Activated CD8-positive, alpha-beta memory T cell treated with anti-CD3 and anti-CD28 coated beads, Interleukin-2, amount 10 ng/mL, durations not matched to agents 7 days and 5 days (primary cell): ENCODE data around the gene LMO7. TPM values are rescaled to one million over a fixed set of nuclear protein-coding genes. Genes with fewer than 3 reads are reported as not detected.

Source experiments
- ATAC-seq: fragments of 150-1000 bp; cut with Tn5 transposase; one replicate; pipeline ENCODE4 v1.10.0; 2021; ENCODE audit warnings: moderate library complexity
- CTCF ChIA-PET: fragments of 350-600 bp; sonication (Branson Sonifier 250); formaldehyde crosslinking; loops from one replicate; lab custom pipeline; 2021; ENCODE audit warnings: antibody characterized with exemption; lab: Charles Lee
- DNase-seq: peaks from one replicate; pipeline ENCODE4 v3.0.0-alpha.2; 2020
- H3K27ac Mint-ChIP-seq: one replicate; pipeline ENCODE4 v1.8.0; 2021; ENCODE audit warnings: mild to moderate bottlenecking, mixed read lengths
- H3K27me3 Mint-ChIP-seq: one replicate; pipeline ENCODE4 v1.8.0; 2021; ENCODE audit warnings: mixed read lengths
- H3K36me3 Mint-ChIP-seq: one replicate; pipeline ENCODE4 v1.8.0; 2021; ENCODE audit warnings: mild to moderate bottlenecking, mixed read lengths
- H3K4me1 Mint-ChIP-seq: one replicate; pipeline ENCODE4 v1.8.0; 2021; ENCODE audit warnings: mixed read lengths
- H3K4me3 Mint-ChIP-seq: one replicate; pipeline ENCODE4 v1.8.0; 2021; ENCODE audit warnings: mild to moderate bottlenecking, moderate library complexity, mixed read lengths
- H3K9me3 Mint-ChIP-seq: one replicate; pipeline ENCODE4 v1.8.0; 2022; ENCODE audit warnings: low read depth, mixed read lengths
- total RNA-seq, 2 experiments: library from RNA; stranded (reverse); gene quantifications; one replicate each; pipeline ENCODE4 v1.2.3, GENCODE V29; 2021

LMO7 gene
- total RNA-seq, 2 experiments from 2014 or later, result 4.2 to 9.3 TPM

- Mint-ChIP-seq H3K4me3 (no peak overlapping the region), H3K9me3 (no peaks in the 10 kb centered on the region), H3K4me1 (no peaks in the 10 kb centered on the region), H3K27ac (no peak overlapping the region), H3K36me3 (no peaks in the 10 kb centered on the region), H3K27me3 (no peaks in the 10 kb centered on the region)
- DNase-seq, result no peak
- ATAC-seq, result no peak
- CTCF ChIA-PET, result no interaction called here
Observed at GRCh38 chr13:75818179-75818967, 182.2 kb downstream of the LMO7 start.

- no peak for ATAC-seq
- H3K27me3 Mint-ChIP-seq, result no peaks in the 10 kb centered on the region
- no peak overlapping the region for H3K4me3 Mint-ChIP-seq
- no peaks in the 10 kb centered on the region for H3K36me3 Mint-ChIP-seq
- no peaks in the 10 kb centered on the region for H3K4me1 Mint-ChIP-seq
- DNase-seq, result no peak
- CTCF ChIA-PET, result no interaction called here
- no peaks in the 10 kb centered on the region for H3K9me3 Mint-ChIP-seq
- H3K27ac Mint-ChIP-seq, result no peak overlapping the region
Observed at GRCh38 chr13:75818968-75819225, 182.8 kb downstream of the LMO7 start.

DNA sequence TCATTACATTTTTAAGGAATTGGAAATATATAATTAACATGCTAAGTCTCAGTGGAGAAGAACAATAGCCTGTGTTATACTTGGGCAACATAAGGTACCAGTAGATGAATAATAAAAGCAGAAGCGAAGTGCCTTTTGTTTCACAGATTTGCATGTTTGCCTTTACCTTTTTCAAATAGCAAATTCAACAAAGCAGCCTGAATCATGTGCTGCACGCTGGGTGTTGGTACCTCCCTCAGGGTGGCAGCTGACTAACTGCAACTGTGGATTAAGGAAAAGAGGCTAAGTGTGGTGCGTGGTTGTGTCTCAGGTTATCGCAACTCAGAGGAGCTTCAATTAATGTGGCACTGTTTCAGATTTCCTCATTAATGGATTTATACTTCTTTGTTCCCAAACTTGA, 189.0 kb downstream of the LMO7 start:
- CTCF ChIA-PET, result no interaction called here
- no peak overlapping the region for H3K27ac Mint-ChIP-seq

DNA sequence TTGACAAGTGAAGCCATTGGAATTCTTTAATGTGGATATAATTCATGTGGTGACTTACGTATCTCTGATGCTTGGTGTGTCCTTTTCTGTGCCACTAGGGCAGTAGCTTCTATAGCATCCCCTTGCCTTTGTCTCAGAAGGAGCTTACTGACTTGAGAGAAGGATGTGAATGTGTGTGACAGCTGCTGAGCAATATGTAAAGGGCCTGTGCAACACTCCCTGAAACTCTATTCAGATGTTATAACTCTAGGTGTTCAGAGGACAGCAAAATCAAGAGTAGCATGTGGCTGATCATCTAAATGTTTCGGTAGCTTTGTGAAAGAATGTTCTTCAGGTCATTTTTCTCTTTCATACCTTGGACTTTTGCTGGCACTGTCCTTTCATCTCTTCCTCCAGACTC, 189.5 kb downstream of the LMO7 start:
- no peaks in the 10 kb centered on the region for H3K27me3 Mint-ChIP-seq
- ATAC-seq (no peak), DNase-seq (no peak)
- H3K27ac Mint-ChIP-seq, result no peak overlapping the region
- no peaks in the 10 kb centered on the region for H3K4me1 Mint-ChIP-seq
- no peak overlapping the region for H3K4me3 Mint-ChIP-seq
- CTCF ChIA-PET, result no interaction called here
- H3K36me3 Mint-ChIP-seq, result peaks cover 3% of the 10 kb centered on the region
- H3K9me3 Mint-ChIP-seq, result no peaks in the 10 kb centered on the region

More for the DNA sequence above, 189.0 kb downstream of the LMO7 start:
- no peaks in the 10 kb centered on the region for H3K4me1 Mint-ChIP-seq
- ATAC-seq (no peak), DNase-seq (no peak)
- no peaks in the 10 kb centered on the region for H3K9me3 Mint-ChIP-seq
- H3K27me3 Mint-ChIP-seq, result no peaks in the 10 kb centered on the region
- H3K36me3 Mint-ChIP-seq, result peaks cover 3% of the 10 kb centered on the region
- no peak overlapping the region for H3K4me3 Mint-ChIP-seq

DNA sequence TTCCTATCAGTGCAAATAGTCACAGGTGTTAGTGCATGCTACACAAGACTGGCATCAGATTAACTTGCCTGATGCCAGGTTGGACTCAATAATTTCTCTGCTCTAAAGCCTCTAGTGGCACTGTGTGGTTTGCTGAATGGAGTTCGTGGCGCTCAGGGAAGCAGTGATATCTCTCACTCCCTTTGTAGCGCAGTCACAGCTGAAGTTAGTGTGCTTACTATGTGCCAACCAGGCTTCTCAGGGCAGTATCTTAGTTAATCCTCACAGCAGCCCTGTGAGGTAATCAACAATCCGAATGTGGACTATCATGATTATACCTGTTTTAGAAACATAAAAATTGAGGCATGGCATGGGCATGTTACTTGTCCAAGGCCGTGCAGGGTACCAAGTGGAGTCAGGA, 190.3 kb downstream of the LMO7 start:
- H3K4me1 Mint-ChIP-seq, result no peaks in the 10 kb centered on the region
- DNase-seq (no peak), ATAC-seq (no peak)
- H3K27ac Mint-ChIP-seq, result no peak overlapping the region
- H3K9me3 Mint-ChIP-seq, result no peaks in the 10 kb centered on the region
- no peaks in the 10 kb centered on the region for H3K27me3 Mint-ChIP-seq
- no peak overlapping the region for H3K4me3 Mint-ChIP-seq
- CTCF ChIA-PET, result no interaction called here
- H3K36me3 Mint-ChIP-seq, result peaks cover 3% of the 10 kb centered on the region

GRCh38 chr13:75829830-75830229, 193.7 kb downstream of the LMO7 start:
- H3K36me3 Mint-ChIP-seq, result peaks cover 3% of the 10 kb centered on the region
- H3K4me1 Mint-ChIP-seq, result no peaks in the 10 kb centered on the region
- no peaks in the 10 kb centered on the region for H3K9me3 Mint-ChIP-seq
- DNase-seq (no peak), ATAC-seq (no peak)
- no peaks in the 10 kb centered on the region for H3K27me3 Mint-ChIP-seq
- CTCF ChIA-PET, result no interaction called here
- no peak overlapping the region for H3K4me3 Mint-ChIP-seq
- no peak overlapping the region for H3K27ac Mint-ChIP-seq

DNA sequence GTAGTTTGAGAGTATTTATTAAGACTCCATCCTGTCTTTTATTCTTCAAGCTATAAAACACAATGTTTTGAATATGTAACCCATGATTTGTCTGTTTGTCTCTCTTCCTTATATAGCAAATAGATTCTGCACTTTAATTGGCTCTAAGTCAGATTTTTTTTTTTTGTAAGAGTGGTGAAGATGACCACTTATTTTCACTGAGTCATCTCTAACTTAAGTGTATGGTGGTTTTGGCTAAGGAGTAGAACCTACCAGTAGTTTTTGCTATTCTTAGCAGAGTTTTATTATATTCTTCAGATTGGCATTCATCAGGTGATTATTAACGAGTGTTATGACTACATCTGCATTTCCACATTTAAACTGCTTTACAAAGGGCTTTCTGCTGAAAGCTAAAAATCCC, 194.7 kb downstream of the LMO7 start:
- CTCF ChIA-PET, result no interaction called here

GRCh38 chr13:75831389-75831788, 195.3 kb downstream of the LMO7 start:
- ATAC-seq (no peak), DNase-seq (no peak)
- H3K27ac Mint-ChIP-seq, result no peak overlapping the region
- no peaks in the 10 kb centered on the region for H3K27me3 Mint-ChIP-seq
- no peaks in the 10 kb centered on the region for H3K9me3 Mint-ChIP-seq
- no peaks in the 10 kb centered on the region for H3K4me1 Mint-ChIP-seq
- CTCF ChIA-PET, result no interaction called here
- H3K4me3 Mint-ChIP-seq, result no peak overlapping the region
- H3K36me3 Mint-ChIP-seq, result peaks cover 3% of the 10 kb centered on the region

More for the DNA sequence above, 194.7 kb downstream of the LMO7 start:
- DNase-seq, result no peak
- no peaks in the 10 kb centered on the region for H3K27me3 Mint-ChIP-seq
- H3K36me3 Mint-ChIP-seq, result peaks cover 3% of the 10 kb centered on the region
- no peak overlapping the region for H3K4me3 Mint-ChIP-seq
- no peaks in the 10 kb centered on the region for H3K4me1 Mint-ChIP-seq
- no peak for ATAC-seq
- no peaks in the 10 kb centered on the region for H3K9me3 Mint-ChIP-seq
- H3K27ac Mint-ChIP-seq, result no peak overlapping the region

DNA sequence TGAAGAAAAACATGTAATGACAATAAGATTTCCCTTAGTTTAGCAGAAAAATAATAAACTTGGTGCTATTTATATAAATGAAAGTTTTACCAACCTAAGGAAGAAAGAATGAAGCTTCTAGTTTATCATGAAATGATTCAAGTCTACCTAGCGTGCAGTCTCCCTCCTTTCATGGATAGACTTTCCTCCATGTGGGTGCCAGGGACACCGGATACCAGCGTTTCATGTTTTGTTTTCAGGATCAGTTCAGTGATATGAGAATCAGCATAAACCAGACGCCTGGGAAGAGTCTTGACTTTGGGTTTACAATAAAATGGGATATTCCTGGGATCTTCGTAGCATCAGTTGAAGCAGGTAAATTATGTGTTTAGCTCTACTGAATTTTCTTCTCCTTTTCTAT, 196.7 kb downstream of the LMO7 start:
- Mint-ChIP-seq H3K9me3 (no peaks in the 10 kb centered on the region), H3K27me3 (no peaks in the 10 kb centered on the region), H3K4me3 (no peak overlapping the region), H3K36me3 (peaks cover 5% of the 10 kb centered on the region), H3K27ac (no peak overlapping the region), H3K4me1 (no peaks in the 10 kb centered on the region)
- no peak for DNase-seq
- CTCF ChIA-PET, result no interaction called here
- ATAC-seq, result no peak

GRCh38 chr13:75836441-75836840, 200.3 kb downstream of the LMO7 start:
- H3K27ac Mint-ChIP-seq, result no peak overlapping the region
- ATAC-seq (no peak), DNase-seq (no peak)
- H3K4me1 Mint-ChIP-seq, result no peaks in the 10 kb centered on the region
- H3K36me3 Mint-ChIP-seq, result peaks cover 2% of the 10 kb centered on the region
- H3K9me3 Mint-ChIP-seq, result no peaks in the 10 kb centered on the region
- CTCF ChIA-PET, result no interaction called here
- no peaks in the 10 kb centered on the region for H3K27me3 Mint-ChIP-seq
- no peak overlapping the region for H3K4me3 Mint-ChIP-seq

DNA sequence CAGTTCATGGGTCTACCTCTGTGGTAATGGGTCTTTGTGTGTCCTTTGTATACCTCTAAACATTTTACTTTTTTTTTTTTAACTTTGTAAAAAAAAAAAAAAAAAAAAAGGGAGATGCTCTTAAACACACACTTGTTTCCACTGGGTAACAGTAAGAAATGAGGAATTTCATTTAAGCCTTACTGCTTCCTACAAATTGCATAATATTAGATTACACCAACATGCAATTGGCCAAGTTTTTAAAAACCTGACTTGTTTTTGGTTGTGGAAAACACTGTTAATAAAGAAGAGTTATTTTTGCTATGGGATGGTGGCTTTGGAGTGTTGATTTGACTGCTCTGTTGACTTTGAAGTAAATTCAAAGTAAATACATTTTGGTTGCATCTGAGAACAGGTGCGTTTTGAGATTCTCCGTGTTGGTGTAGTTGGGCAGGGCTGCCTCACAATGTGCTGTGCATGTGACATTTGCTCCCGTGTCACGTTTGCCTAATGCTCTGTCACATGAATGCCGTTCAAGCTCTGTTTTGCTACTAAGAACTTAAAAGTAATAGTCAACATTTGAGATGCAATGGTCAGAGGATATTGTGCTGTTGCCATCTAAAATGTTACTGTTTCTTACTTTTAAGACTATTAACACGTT, 202.4 kb downstream of the LMO7 start:
- no peak overlapping the region for H3K4me3 Mint-ChIP-seq
- H3K36me3 Mint-ChIP-seq, result peaks cover 11% of the 10 kb centered on the region
- no peaks in the 10 kb centered on the region for H3K27me3 Mint-ChIP-seq
- H3K4me1 Mint-ChIP-seq, result no peaks in the 10 kb centered on the region
- H3K27ac Mint-ChIP-seq, result no peak overlapping the region
- CTCF ChIA-PET, result no interaction called here
- DNase-seq, result no peak
- no peaks in the 10 kb centered on the region for H3K9me3 Mint-ChIP-seq
- ATAC-seq, result no peak

DNA sequence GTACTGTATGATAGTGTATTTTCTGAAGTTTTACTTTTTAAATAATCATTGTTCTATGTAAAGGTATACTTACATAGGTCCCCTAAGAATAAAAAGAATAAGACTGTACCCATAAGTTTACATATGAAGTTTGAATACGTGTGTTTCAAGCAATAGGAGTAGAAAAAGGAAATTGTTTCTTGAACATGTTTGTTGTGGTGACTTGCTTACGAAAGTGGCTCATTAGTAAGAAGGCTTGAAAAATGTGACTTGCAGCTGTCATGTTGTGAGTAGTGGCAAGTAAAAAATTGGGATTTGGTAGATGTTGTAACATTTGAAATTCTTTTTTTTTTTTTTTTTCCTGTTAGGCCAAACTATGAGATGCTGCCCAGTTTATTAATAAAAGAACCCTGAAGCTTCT, 203.3 kb downstream of the LMO7 start:
- DNase-seq (no peak), ATAC-seq (no peak)
- no peaks in the 10 kb centered on the region for H3K9me3 Mint-ChIP-seq
- H3K4me3 Mint-ChIP-seq, result no peak overlapping the region
- H3K27ac Mint-ChIP-seq, result no peak overlapping the region
- no peaks in the 10 kb centered on the region for H3K4me1 Mint-ChIP-seq
- CTCF ChIA-PET, result no interaction called here
- H3K36me3 Mint-ChIP-seq, result peaks cover 11% of the 10 kb centered on the region
- no peaks in the 10 kb centered on the region for H3K27me3 Mint-ChIP-seq

GRCh38 chr13:75841905-75842304, 205.8 kb downstream of the LMO7 start:
- CTCF ChIA-PET, result interaction anchor here (1.0 kb wide), 1 partner anchor 28 kb away, joined by 4 read pairs; no protein-coding TSS in a partner anchor
- peaks cover 11% of the 10 kb centered on the region for H3K36me3 Mint-ChIP-seq
- H3K27ac Mint-ChIP-seq, result no peak overlapping the region
- H3K4me3 Mint-ChIP-seq, result no peak overlapping the region
- H3K27me3 Mint-ChIP-seq, result no peaks in the 10 kb centered on the region
- H3K9me3 Mint-ChIP-seq, result no peaks in the 10 kb centered on the region
- DNase-seq (no peak), ATAC-seq (no peak)
- no peaks in the 10 kb centered on the region for H3K4me1 Mint-ChIP-seq

- no peak for ATAC-seq
- DNase-seq, result no peak
- no peak overlapping the region for H3K27ac Mint-ChIP-seq
- H3K27me3 Mint-ChIP-seq, result no peaks in the 10 kb centered on the region
- H3K9me3 Mint-ChIP-seq, result no peaks in the 10 kb centered on the region
- H3K36me3 Mint-ChIP-seq, result peaks cover 9% of the 10 kb centered on the region
- H3K4me3 Mint-ChIP-seq, result no peak overlapping the region
- peaks cover 4% of the 10 kb centered on the region for H3K4me1 Mint-ChIP-seq
- CTCF ChIA-PET, result no interaction called here
Observed at GRCh38 chr13:75843074-75843473, 206.9 kb downstream of the LMO7 start.
